ENCODE measurements around the gene SWI5.

Gene SWI5

GRCh38 chr9:128252317-128253139, 23.5 kb upstream of the SWI5 start:
- DNase-seq, result no peak

DNA sequence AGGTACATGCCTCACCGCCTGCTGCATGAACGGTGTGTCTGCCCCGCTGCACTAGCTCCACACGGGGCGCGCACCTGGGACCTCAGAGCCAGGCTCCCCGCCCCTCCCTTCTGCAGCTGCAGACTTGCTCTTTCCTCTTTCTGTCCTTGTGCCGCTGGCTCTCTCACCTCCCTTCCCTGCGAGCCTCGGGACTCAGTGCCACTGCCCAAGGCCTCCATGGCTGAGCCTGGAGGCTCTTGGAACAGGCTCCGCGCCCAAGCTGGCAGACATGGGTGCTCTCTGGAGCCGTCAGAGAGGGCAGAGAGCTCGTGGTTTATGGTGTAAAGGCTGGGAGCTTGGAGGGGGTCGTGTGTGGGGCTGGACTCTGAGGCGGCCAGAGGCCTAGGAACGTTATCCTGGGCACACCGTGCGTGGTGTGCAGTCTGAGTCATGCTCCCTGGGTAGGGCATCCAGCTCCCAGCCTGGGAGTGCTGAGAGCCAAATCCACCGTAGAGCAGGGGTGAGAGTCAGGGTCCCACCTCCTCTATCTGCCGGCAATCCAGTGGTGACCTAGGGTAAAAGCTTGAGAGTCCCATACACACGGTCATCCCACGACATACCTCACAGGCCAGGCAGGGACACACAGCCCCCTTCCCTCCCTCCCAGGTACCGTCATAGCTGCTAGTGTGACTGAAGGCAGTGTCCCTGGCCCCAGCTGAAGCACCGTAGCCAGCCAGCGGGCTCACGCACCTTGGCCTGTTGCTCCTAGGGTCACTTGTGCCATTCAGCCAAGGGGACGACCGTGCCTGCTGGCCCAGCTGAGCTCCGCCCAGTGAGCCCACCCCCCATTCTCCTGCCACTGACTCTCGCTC, 22.7 kb upstream of the SWI5 start:
- DNase-seq, result no peak

DNA sequence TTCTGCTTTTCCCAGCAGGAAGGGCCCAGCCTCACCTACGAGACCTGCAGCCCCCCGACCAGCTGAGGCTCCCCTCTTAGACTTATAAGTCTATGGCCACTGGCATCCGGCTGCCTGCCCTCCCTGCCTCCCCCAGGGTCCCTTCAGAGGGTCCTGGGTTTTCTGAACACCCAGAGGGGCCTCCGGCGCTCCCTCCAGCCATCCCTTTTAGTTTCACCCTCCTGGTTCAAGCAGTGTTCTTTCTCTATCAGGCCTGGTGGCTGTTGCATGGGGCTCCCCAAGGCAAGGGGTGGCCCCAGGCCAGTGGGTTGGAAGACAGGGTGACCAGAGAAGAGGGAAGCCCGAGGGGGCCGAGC, 22.1 kb upstream of the SWI5 start:
- no peak for DNase-seq

DNA sequence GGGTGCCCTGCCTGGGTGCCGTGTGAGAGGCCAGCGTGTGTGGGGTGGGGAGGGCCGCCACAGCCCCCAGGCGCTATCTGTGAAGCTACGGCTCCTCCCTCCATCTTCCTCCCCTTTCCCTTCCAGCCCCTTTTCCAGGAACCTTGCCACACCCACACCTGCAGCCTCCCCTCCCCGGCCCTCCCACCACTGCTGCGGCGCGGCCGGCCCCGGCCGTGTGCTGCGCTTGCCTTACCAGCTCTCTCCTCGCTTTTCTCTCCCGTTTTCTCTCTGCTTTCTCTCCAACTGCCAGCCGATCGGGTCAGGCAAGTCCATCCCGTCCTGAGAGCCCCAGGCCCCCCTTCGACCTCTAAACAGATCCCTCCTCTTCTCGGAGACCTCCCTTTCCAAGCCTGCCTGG, 21.7 kb upstream of the SWI5 start:
- no peak for DNase-seq

- DNase-seq, result no peak
Measured at GRCh38 chr9:128254855-128255759, 21.0 kb upstream of the SWI5 start.

GRCh38 chr9:128257086-128257825, 18.8 kb upstream of the SWI5 start:
- DNase-seq, result no peak

DNA sequence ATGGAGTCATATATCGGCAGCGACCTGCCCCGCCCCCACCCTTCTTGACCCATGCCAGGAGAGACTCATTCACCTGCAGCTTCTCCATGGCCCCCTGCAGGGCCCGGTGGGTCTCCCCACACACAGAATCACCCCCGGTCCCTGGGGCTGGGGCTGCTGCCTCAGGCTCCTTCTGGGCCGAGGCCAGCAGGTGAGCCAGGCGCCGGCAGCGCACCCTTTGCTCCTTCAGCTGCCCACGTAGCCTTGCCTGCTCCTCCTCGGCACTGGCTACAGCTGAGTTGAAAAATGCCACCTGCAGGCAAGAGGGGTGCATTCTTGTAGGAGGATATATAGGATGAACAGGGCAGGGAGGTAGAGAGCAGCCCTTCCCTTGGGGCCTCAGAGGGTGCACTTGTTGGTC, 18.2 kb upstream of the SWI5 start:
- DNase-seq, result no peak

- no peak for DNase-seq
Measured at GRCh38 chr9:128258326-128258725, 17.8 kb upstream of the SWI5 start.

GRCh38 chr9:128259156-128259555, 16.9 kb upstream of the SWI5 start:
- no peak for DNase-seq

- no peak for DNase-seq
Measured at GRCh38 chr9:128260340-128260739, 15.7 kb upstream of the SWI5 start.

GRCh38 chr9:128262687-128263086, 13.4 kb upstream of the SWI5 start:
- no peak for DNase-seq

GRCh38 chr9:128265348-128265847, 10.7 kb upstream of the SWI5 start:
- DNase-seq, result no peak

GRCh38 chr9:128266868-128267590, 9.0 kb upstream of the SWI5 start:
- DNase-seq, result no peak

DNA sequence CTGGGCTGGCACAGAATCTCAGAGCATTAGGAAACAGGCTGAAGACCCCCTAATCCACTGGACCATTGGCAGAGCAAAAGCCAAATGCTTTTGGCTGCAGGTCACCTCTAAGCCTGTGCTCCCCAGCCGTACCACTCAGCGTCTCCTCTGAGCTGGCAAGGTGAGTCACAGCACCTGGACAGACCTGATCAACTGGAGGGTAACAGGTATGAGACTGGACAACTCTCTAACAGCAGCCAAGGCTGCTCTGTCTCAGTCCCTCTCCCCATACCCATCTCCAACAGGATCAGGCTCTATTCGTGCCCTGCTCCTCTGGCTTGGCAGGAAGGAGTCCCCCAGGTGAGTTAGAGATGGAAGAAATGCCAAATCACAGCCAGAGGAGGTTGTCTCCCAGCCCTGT, 5.0 kb upstream of the SWI5 start:
- no peak for DNase-seq

DNA sequence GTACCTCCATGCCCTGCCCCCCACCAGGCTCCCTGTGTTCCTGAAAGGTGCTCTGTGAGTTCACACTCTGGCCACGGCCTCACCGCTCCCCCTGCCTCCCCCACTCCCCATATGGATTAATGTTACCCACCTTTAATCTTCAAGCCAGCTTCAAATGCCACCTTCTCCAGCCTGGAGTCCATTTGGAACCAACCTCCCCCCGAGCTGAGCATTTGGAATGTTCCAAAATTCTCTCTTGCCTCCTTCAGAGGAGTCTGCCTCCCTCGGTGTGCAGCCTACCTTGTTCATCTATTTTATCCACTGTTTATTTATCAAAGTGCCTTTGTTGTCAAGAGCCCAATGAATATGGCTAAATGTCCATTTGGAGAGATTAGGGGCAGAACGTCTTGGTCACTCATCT, 4.6 kb upstream of the SWI5 start:
- DNase-seq, result no peak

GRCh38 chr9:128274245-128274644, 1.8 kb upstream of the SWI5 start:
- no peak for DNase-seq

DNA sequence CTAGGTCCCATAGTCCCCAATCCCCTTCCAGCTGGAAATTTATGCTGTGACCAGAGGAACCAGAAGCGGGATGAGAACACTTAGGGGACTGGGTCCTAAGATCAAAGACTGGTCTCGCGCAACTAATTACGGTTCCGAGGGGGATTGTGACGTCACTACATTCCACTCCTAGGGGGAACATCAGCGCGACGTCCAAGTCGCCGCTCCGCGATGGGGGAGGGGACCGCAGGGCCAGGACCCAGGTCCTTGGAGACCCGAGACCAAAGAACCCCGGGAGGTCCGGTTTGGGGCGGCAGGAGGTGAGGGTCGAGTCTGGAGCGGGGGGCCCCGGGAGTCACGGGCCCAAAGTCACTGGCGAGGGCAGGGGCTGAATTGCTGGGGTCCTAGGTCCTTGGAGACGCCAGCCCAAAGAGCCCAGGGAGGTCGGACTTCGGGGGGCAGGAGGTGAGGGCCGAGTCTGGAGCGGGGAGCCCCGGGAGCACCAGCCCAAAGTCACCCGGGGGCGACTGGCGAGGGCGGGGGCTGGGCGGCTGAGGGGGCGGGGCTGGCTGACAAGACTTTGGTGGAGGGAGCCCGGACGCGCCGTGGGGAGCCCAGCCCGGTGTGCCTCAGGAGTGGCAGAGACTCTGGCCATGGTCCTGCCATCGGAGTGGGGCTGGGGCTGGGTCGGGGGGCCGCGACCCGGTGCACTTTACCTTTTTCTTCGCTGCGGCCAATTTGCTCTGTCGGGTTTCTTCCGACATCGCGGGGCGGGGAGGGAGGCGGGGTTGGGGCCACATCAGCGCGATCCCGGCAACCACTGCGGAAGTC, 673 bp upstream of the SWI5 start, which contains the start of gene GOLGA2:
TSS of gene GOLGA2 (minus strand) at position 810 of the 810 bp plus-strand sequence. CDS start at position 779, 31 bp downstream.
- peak; percentile 75 for DNase-seq

- DNase-seq, result no peak
Measured at GRCh38 chr9:128276574-128277270, 646 bp downstream of the SWI5 start.

All from activated gamma-delta T cell (primary cell).